ENCODE results near the gene FRMPD3.

The FRMPD3 gene

DNA sequence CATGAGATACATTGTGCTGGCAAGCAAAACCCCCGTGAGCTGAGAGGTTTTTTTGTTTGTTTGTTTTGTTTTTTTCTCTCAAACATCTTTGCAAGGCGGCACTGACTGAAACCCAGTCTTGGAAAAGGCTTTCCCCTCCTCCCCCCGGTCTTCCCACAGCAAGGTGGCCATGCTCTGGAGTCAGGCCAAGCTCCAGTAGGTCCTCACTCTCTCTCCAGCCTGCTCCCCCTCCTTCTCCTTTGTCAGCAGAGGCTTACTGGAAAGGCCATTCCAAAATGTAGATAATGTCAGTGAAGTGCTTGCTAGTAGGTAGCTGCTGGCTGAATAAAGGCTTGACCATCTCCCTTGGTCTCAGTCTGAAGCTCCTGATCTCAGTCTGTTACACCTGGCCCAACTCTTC, 32.6 kb downstream of the FRMPD3 start:
- DNase-seq = no peak

DNA sequence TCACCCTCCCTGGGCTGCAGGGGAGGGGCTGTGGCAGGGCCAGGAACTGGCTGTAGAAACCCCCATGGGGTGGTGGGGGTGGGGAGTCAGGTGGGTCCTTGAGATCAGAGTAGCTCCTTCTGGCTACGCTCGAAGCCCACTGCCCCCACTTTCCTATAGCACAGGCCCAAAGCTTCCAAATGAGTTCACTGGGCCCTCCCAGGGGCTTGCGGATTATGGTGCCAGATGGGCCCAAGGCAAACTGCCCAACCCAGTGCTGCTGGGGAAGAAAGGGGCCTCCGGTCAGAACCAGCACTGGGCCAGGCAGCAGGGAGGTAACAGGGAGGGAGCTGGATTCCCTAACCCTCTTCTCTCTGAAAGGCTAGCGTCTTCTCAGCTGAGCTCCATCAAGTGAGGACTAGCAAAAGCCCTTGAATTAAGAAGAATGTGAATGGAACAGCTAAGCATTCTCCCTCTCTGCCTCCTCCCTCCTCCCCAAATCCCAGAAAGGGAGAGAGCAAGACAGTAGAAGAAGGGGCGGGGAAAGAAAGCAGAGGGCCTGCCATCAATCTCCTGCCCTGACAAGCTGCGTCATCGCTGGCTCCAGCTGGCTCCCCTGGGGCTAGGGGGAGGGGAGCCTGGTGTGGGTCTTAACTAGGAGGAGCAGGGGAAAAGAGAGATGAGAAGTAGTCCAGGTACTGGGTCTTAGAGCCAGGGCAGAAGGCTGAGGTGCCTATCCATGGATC, 34.7 kb downstream of the FRMPD3 start:
- DNase-seq = no peak

DNA sequence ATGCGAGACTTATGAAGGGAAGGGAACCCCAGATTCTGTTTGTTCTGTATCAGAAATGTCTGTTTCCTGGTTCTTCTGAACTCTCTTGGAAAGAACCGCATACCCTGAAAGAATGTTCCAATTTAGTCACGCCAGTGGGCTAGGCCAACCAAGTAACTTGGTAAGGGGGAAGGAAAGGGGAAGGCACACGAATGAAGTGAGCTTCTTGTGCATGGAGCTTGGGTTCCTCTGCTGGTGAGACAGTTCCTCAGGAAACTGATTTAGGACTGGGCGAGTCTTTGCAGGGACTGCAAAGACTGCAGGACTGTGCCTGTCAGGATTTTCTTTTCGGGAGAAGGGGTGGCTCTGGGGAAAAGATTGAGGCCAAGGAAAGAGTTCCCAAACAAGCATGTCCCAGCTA, 35.6 kb downstream of the FRMPD3 start:
- no peak for DNase-seq

DNA sequence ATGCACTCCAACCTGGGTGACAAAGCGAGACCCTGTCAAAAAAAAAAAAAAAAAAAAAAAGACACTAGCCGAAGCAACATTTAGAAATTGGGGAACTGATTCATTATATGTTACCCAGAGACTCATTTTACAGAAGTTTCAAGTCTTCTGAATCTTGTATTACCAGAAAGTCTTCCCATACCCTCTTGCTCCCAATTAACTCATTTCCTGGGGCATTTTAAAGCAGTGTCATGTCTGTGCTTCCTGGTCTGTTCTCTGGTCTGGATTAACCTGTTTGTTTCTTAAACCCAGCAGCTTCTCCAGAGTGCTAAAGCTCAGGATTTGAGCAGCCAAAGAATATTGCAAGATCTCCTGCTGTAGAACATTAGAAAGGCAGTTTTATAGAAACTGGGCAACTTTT, 43.7 kb downstream of the FRMPD3 start:
- DNase-seq = no peak

DNA sequence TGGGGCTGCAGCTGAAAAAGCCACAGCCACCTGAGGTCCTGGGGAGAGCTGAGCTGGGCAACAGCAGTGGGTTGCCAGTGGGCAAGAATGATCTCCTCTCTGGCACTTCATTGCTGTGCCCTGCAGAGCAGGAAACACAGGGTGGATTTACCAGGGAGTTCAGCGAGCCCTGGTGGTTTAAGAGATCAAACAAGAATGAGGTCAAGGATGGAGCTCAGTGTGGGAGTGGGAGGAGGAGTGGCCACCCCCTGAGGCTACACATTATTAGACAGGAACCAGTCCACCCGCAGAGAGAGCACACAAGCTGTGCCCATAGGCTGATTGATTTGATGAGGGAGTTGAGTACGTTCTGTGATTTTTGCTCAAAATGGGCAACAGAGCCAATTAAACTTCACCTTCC, 47.3 kb downstream of the FRMPD3 start:
- DNase-seq = no peak
